ENCODE measurements around the gene CFAP61.
A peak's percentile ranks its signal among the peaks of the same experiment; 100 is the strongest.

GRCh38 chr20:20184149-20184548 lies 131.8 kb downstream of the CFAP61 start:
- peak in 2 of 5 experiments; percentile 16 to 26 for TF ChIP-seq CTCF (IDR thresholded peaks at IDR 0.05 in 4 of 5, conservative IDR thresholded peaks at IDR 0.05 in 1 of 5)
- TF ChIP-seq POLR2A (IDR thresholded peaks at IDR 0.05) = no peak
